ENCODE data around the gene DOCK4. TPM values are rescaled to one million over a fixed set of nuclear protein-coding genes. Genes with fewer than 3 reads are reported as not detected.

DOCK4 gene
- total RNA-seq, 1 donor from 2014 or later: 43.5 TPM

- no peak for TF ChIP-seq CTCF (IDR thresholded peaks at IDR 0.05)
- Histone ChIP-seq H3K36me3 (no peaks in the 10 kb centered on the region), H3K4me1 (no peaks in the 10 kb centered on the region), H3K9me3 (no peaks in the 10 kb centered on the region), H3K4me3 (no peak overlapping the region), H3K27me3 (no peaks in the 10 kb centered on the region), H3K27ac (no peak overlapping the region)
- intact Hi-C loops (cut with DNase I): no loop called here
- no peak for DNase-seq (ENCODE audit: low spot score in 2 of 2)
Observed at GRCh38 chr7:111690364-111691111, 515.7 kb downstream of the DOCK4 start.

GRCh38 chr7:111685349-111685748 is 520.9 kb downstream of the DOCK4 start:
- H3K27me3 ChIP-seq: no peaks in the 10 kb centered on the region
- no peak for DNase-seq (ENCODE audit: low spot score in 2 of 2)
- H3K9me3 ChIP-seq: no peaks in the 10 kb centered on the region
- no peak overlapping the region for H3K27ac ChIP-seq
- H3K4me1 ChIP-seq: no peaks in the 10 kb centered on the region
- intact Hi-C loops (cut with DNase I): no loop called here
- no peaks in the 10 kb centered on the region for H3K36me3 ChIP-seq
- TF ChIP-seq CTCF (IDR thresholded peaks at IDR 0.05): no peak
- H3K4me3 ChIP-seq: no peak overlapping the region

- intact Hi-C loops (cut with DNase I): no loop called here
- no peak for TF ChIP-seq CTCF (IDR thresholded peaks at IDR 0.05)
Observed at GRCh38 chr7:111682588-111683340, 523.4 kb downstream of the DOCK4 start.

GRCh38 chr7:111681242-111681641 is 525.0 kb downstream of the DOCK4 start:
- H3K4me1 ChIP-seq: no peaks in the 10 kb centered on the region
- no peak overlapping the region for H3K27ac ChIP-seq
- H3K9me3 ChIP-seq: no peaks in the 10 kb centered on the region
- no peak for DNase-seq (ENCODE audit: low spot score in 2 of 2)
- H3K27me3 ChIP-seq: no peaks in the 10 kb centered on the region
- no peaks in the 10 kb centered on the region for H3K36me3 ChIP-seq
- TF ChIP-seq CTCF (IDR thresholded peaks at IDR 0.05): no peak
- H3K4me3 ChIP-seq: no peak overlapping the region
- intact Hi-C loops (cut with DNase I): no loop called here

More at GRCh38 chr7:111682588-111683340, 523.4 kb downstream of the DOCK4 start:
- no peak for DNase-seq (ENCODE audit: low spot score in 2 of 2)
- Histone ChIP-seq H3K9me3 (no peaks in the 10 kb centered on the region), H3K36me3 (no peaks in the 10 kb centered on the region), H3K27ac (no peak overlapping the region), H3K27me3 (no peaks in the 10 kb centered on the region), H3K4me1 (no peaks in the 10 kb centered on the region), H3K4me3 (no peak overlapping the region)

- Histone ChIP-seq H3K9me3 (no peaks in the 10 kb centered on the region), H3K36me3 (no peaks in the 10 kb centered on the region), H3K4me1 (no peaks in the 10 kb centered on the region), H3K27me3 (no peaks in the 10 kb centered on the region), H3K4me3 (no peak overlapping the region), H3K27ac (no peak overlapping the region)
- DNase-seq (ENCODE audit: low spot score in 2 of 2): no peak
- intact Hi-C loops (cut with DNase I): no loop called here
- no peak for TF ChIP-seq CTCF (IDR thresholded peaks at IDR 0.05)
Observed at GRCh38 chr7:111678986-111679385, 527.2 kb downstream of the DOCK4 start.
